Smooth muscle cell of the coronary artery (primary cell): ENCODE results near the gene ZNF276. TPM values are rescaled to one million over a fixed set of nuclear protein-coding genes. Genes with fewer than 3 reads are reported as not detected.

Experiments used
- total RNA-seq: library from RNA; depleted of rRNA; stranded (reverse); fragments of >200 nt; gene quantifications from 2 replicates; pipeline ENCODE4 v1.2.3, GENCODE V29; 2014; ENCODE audit warnings: low replicate concordance

Gene ZNF276
- 8.5 and 13.5 TPM in 2 replicates for total RNA-seq

GRCh38 chr16:89720813-89721545 is at the start of gene ZNF276, which contains the start of gene VPS9D1:
Gene ZNF276 (plus strand): TSS chr16:89721537. CDS start chr16:89721641, 104 bp downstream.
Gene VPS9D1 (minus strand): TSS chr16:89720898. CDS start chr16:89720861, 37 bp downstream.

GRCh38 chr16:89686520-89687091 is 34.7 kb upstream of the ZNF276 start, which contains the start of gene CDK10:
Gene CDK10 (plus strand): TSS chr16:89686689. CDS start chr16:89686711, 22 bp downstream.

GRCh38 chr16:89701425-89702406 is 19.6 kb upstream of the ZNF276 start, which contains the start of gene SPATA2L:
Gene SPATA2L (minus strand): TSS chr16:89701705. CDS start chr16:89701232, 473 bp downstream.

Other genes starting within 250 kb of the ZNF276 start
- gene ANKRD11, start 231.0 kb upstream of the ZNF276 start, total RNA-seq, result 44.3 and 56.5 TPM in 2 replicates
- gene SPG7, start 213.1 kb upstream of the ZNF276 start, total RNA-seq, result 82.7 and 127 TPM in 2 replicates
- 3,602 and 3,770 TPM in 2 replicates for gene RPL13, start 160.9 kb upstream of the ZNF276 start, total RNA-seq
- gene CPNE7, start 145.8 kb upstream of the ZNF276 start, total RNA-seq, result 2.9 and 9.1 TPM in 2 replicates
- gene DPEP1, start 107.9 kb upstream of the ZNF276 start, total RNA-seq, result under 0.01 and 0.15 TPM in 2 replicates
- gene CHMP1A, start 63.8 kb upstream of the ZNF276 start, total RNA-seq, result 81.0 and 154 TPM in 2 replicates
- gene SPATA33, start 63.7 kb upstream of the ZNF276 start, total RNA-seq, result 1.1 and 1.5 TPM in 2 replicates
- 30.7 and 38.7 TPM in 2 replicates for gene CDK10, start 34.8 kb upstream of the ZNF276 start, total RNA-seq
- 5.3 and 11.1 TPM in 2 replicates for gene SPATA2L, start 19.8 kb upstream of the ZNF276 start, total RNA-seq
- 5.6 and 7.3 TPM in 2 replicates for gene VPS9D1, start 639 bp upstream of the ZNF276 start, total RNA-seq
- 2.6 and 3.1 TPM in 2 replicates for gene FANCA, start 95.1 kb downstream of the ZNF276 start, total RNA-seq
- gene SPIRE2, start 106.9 kb downstream of the ZNF276 start, total RNA-seq, result 0.30 and 2.7 TPM in 2 replicates
- 229 and 319 TPM in 2 replicates for gene TCF25, start 152.1 kb downstream of the ZNF276 start, total RNA-seq
- gene MC1R, start 197.3 kb downstream of the ZNF276 start, total RNA-seq, result 3.8 and 10.6 TPM in 2 replicates
- 294 and 447 TPM in 2 replicates for gene TUBB3, start 201.8 kb downstream of the ZNF276 start, total RNA-seq
- 81.9 and 117 TPM in 2 replicates for gene DEF8, start 227.2 kb downstream of the ZNF276 start, total RNA-seq